HepG2 (cell line): ENCODE measurements around the gene DUS1L. TPM values are rescaled to one million over a fixed set of nuclear protein-coding genes. Genes with fewer than 3 reads are reported as not detected.

ENCODE experiments used
- AGO2 ChIP-seq: fragments of 200-400 bp; formaldehyde crosslinking; optimal IDR thresholded peaks from 2 replicates; pipeline ENCODE3; 2017; ENCODE audit warnings: mild to moderate bottlenecking, low read depth, low read length, moderate library complexity
- BRF2 ChIP-seq: sonication (generic); formaldehyde crosslinking; IDR thresholded peaks from 2 replicates; pipeline ENCODE4 v1.8.1; 2022; ENCODE audit warnings: mild to moderate bottlenecking, missing genetic modification reagents
- FUBP1 ChIP-seq: sonication (generic); formaldehyde crosslinking; IDR thresholded peaks from 2 replicates; pipeline ENCODE4 v1.5.1; 2020; ENCODE audit warnings: missing genetic modification reagents, mild to moderate bottlenecking, borderline replicate concordance
- IKZF1 ChIP-seq: fragments of 450-650 bp; IDR thresholded peaks from 2 replicates; pipeline ENCODE4 v1.7.1; 2016
- NFE2 ChIP-seq: sonication (generic); formaldehyde crosslinking; IDR thresholded peaks from 2 replicates; pipeline ENCODE4 v1.4.0; 2020; ENCODE audit warnings: missing genetic modification reagents
- NR0B2 ChIP-seq: sonication (generic); formaldehyde crosslinking; IDR thresholded peaks from 2 replicates; pipeline ENCODE4 v1.4.0; 2020; ENCODE audit warnings: mild to moderate bottlenecking, missing genetic modification reagents
- RARG ChIP-seq: sonication (generic); formaldehyde crosslinking; IDR thresholded peaks from 2 replicates; pipeline ENCODE4 v1.4.0; 2020; ENCODE audit warnings: low read depth, mild to moderate bottlenecking, missing genetic modification reagents
- RBFOX2 ChIP-seq: fragments of 200-400 bp; formaldehyde crosslinking; IDR thresholded peaks from 2 replicates; pipeline ENCODE4 v1.6.1; 2017; ENCODE audit warnings: low read depth, mild to moderate bottlenecking, low read length
- SIN3B ChIP-seq: fragments of 150-350 bp; IDR thresholded peaks from 2 replicates; pipeline ENCODE4 v1.6.1; 2014; ENCODE audit warnings: low read length
- SPEN ChIP-seq: sonication (generic); formaldehyde crosslinking; IDR thresholded peaks from 2 replicates; pipeline ENCODE4 v1.5.1; 2020; ENCODE audit warnings: low read depth, mild to moderate bottlenecking, missing genetic modification reagents
- SRSF4 ChIP-seq: fragments of 200-400 bp; formaldehyde crosslinking; IDR thresholded peaks from one replicate; pipeline ENCODE4 v1.6.1; 2018; ENCODE audit warnings: mild to moderate bottlenecking, low read depth, low read length, moderate library complexity; ENCODE audit not compliant: poor library complexity, severe bottlenecking
- SSRP1 ChIP-seq: IDR thresholded peaks from 2 replicates; pipeline ENCODE4 v1.6.1; 2016; ENCODE audit warnings: control low read depth
- WIZ ChIP-seq: sonication (generic); formaldehyde crosslinking; IDR thresholded peaks from 2 replicates; pipeline ENCODE4 v1.5.1; 2020; ENCODE audit warnings: mild to moderate bottlenecking, missing genetic modification reagents
- XBP1 ChIP-seq: sonication (generic); formaldehyde crosslinking; IDR thresholded peaks from 2 replicates; pipeline ENCODE4 v1.5.0; 2020; ENCODE audit warnings: missing genetic modification reagents
- ZBTB42 ChIP-seq: sonication (generic); formaldehyde crosslinking; IDR thresholded peaks from 2 replicates; pipeline ENCODE4 v1.5.0; 2020; ENCODE audit warnings: mild to moderate bottlenecking, missing genetic modification reagents
- ZFAT ChIP-seq: sonication (generic); formaldehyde crosslinking; conservative IDR thresholded peaks from 2 replicates; pipeline ENCODE4 v1.8.1; 2023; ENCODE audit warnings: missing genetic modification reagents, inconsistent platforms
- ZNF207 ChIP-seq: fragments of 450-650 bp; IDR thresholded peaks from 2 replicates; pipeline ENCODE4 v1.6.1; 2016; ENCODE audit warnings: antibody characterized with exemption, borderline replicate concordance
- ZNF576 ChIP-seq: sonication (generic); formaldehyde crosslinking; IDR thresholded peaks from 2 replicates; pipeline ENCODE4 v1.4.0; 2020; ENCODE audit warnings: mild to moderate bottlenecking, missing genetic modification reagents
- ZNF776 ChIP-seq: sonication (generic); formaldehyde crosslinking; IDR thresholded peaks from 2 replicates; pipeline ENCODE4 v1.4.0; 2020; ENCODE audit warnings: mild to moderate bottlenecking, missing genetic modification reagents
- polyA plus RNA-seq, 8 experiments: library from polyadenylated mRNA; depleted of rRNA in 3 of 8; stranded (reverse) in 7 of 8; unstranded in 1 of 8; fragments of >200 nt; fragmentation: Illumina TruSeq in 4 of 8; extraction: Trizol in 4 of 8; gene quantifications; 2 replicates each; pipeline versions ENCODE4 v1.2.1 to v1.2.3, GENCODE V29; 2011 to 2016; ENCODE audit warnings: low read depth in 4 of 8, missing spikeins in 1 of 8, mixed read lengths in 1 of 8; ENCODE audit not compliant: insufficient read depth in 1 of 8
- total RNA-seq, 5 experiments: library from RNA; depleted of rRNA; stranded (reverse); fragments of >200 nt; fragmentation: Illumina TruSeq; extraction: Trizol; gene quantifications; 2 replicates each; pipeline ENCODE4 v1.2.3, GENCODE V29; 2016; ENCODE audit warnings: low read depth in 1 of 5
- TF ChIP-seq, protein P1 (sequence below): sonication (generic); formaldehyde crosslinking; IDR thresholded peaks from 2 replicates; pipeline ENCODE4 v1.9.0; 2022; ENCODE audit warnings: low read depth, missing genetic modification reagents
- TF ChIP-seq, protein P2 (sequence below): sonication (generic); formaldehyde crosslinking; IDR thresholded peaks from 2 replicates; pipeline ENCODE4 v1.4.0; 2020; ENCODE audit warnings: missing genetic modification reagents
- TF ChIP-seq, protein P3 (sequence below): IDR thresholded peaks from 2 replicates; pipeline ENCODE4 v1.6.1; 2012; ENCODE audit warnings: inconsistent platforms

DUS1L gene
- total and polyA plus RNA-seq, 2 of the 13 experiments (the other 11 are each of a cell fraction or from before 2014, with no cell fraction given): 81.0 to 109 TPM

DNA sequence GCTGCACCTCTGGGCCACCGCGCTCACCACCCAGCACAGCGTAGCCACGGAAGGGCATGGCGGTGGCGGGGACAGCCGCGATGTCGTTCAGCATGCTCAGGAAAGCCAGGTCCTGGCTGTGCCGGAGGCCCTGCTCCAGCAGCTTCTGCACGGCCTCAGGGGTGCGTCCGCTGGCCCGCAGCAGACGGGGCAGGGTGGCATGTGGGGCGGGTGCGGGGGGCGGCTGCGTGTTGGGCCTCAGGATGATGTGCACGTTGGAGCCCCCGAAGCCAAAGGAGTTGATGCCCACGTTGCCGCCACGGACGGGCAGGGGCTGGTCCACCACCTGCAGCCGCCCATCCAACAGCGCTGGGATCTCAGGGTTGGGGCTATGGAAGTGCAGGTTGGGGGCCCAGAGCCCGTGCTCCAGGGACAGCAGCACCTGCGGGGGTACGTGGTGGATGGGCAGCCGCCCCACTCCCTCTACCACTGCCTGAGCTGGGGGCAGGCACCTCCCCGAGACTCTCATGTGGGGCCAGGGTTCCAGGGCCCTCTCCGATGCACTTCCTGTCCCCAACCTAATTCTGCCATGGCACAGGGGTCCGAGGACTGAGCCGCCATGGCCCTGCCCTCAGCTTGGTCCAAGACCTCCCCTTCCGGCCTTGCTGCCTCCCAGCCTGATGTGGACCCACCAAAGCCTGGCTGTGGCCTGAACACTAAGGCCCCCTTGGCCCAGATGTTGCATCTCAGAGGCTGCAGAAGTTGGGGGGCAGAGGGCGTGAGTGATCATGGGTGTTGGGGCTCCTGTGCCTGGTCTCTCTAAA is 25.9 kb upstream of the DUS1L start (continued):
- TF ChIP-seq, protein P1, sequence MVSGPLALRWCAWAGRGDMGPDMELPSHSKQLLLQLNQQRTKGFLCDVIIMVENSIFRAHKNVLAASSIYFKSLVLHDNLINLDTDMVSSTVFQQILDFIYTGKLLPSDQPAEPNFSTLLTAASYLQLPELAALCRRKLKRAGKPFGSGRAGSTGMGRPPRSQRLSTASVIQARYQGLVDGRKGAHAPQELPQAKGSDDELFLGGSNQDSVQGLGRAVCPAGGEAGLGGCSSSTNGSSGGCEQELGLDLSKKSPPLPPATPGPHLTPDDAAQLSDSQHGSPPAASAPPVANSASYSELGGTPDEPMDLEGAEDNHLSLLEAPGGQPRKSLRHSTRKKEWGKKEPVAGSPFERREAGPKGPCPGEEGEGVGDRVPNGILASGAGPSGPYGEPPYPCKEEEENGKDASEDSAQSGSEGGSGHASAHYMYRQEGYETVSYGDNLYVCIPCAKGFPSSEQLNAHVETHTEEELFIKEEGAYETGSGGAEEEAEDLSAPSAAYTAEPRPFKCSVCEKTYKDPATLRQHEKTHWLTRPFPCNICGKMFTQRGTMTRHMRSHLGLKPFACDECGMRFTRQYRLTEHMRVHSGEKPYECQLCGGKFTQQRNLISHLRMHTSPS: 0 out of 2 replicates have a peak, but pooled peaks have one; percentile 15
- TF ChIP-seq SPEN (CRISPR knock-in tag): peak; percentile 46; the same call in 1 of the 2 replicates
- TF ChIP-seq NFE2 (CRISPR knock-in tag): no peak
- TF ChIP-seq FUBP1 (CRISPR knock-in tag): no peak
- TF ChIP-seq XBP1 (CRISPR knock-in tag): no peak
- TF ChIP-seq WIZ (CRISPR knock-in tag): no peak
- no peak for TF ChIP-seq ZNF576 (CRISPR knock-in tag)
- TF ChIP-seq RARG (CRISPR knock-in tag): no peak
- no peak for TF ChIP-seq SIN3B
- TF ChIP-seq ZFAT (CRISPR knock-in tag): no peak
- peak; percentile 93 for TF ChIP-seq AGO2
- no peak for TF ChIP-seq NR0B2 (CRISPR knock-in tag)
- TF ChIP-seq ZNF776 (CRISPR knock-in tag): no peak
- no peak for TF ChIP-seq ZBTB42 (CRISPR knock-in tag)
- no peak for TF ChIP-seq IKZF1
- no peak for TF ChIP-seq SSRP1 (CRISPR knock-in tag)
- TF ChIP-seq, protein P2, sequence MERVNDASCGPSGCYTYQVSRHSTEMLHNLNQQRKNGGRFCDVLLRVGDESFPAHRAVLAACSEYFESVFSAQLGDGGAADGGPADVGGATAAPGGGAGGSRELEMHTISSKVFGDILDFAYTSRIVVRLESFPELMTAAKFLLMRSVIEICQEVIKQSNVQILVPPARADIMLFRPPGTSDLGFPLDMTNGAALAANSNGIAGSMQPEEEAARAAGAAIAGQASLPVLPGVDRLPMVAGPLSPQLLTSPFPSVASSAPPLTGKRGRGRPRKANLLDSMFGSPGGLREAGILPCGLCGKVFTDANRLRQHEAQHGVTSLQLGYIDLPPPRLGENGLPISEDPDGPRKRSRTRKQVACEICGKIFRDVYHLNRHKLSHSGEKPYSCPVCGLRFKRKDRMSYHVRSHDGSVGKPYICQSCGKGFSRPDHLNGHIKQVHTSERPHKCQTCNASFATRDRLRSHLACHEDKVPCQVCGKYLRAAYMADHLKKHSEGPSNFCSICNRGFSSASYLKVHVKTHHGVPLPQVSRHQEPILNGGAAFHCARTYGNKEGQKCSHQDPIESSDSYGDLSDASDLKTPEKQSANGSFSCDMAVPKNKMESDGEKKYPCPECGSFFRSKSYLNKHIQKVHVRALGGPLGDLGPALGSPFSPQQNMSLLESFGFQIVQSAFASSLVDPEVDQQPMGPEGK (CRISPR knock-in tag): no peak
- peak; percentile 95 for TF ChIP-seq RBFOX2
- no peak for TF ChIP-seq SRSF4
- TF ChIP-seq BRF2 (CRISPR knock-in tag): 0 out of 2 replicates have a peak, but pooled peaks have one; percentile 55
- TF ChIP-seq ZNF207: no peak
- TF ChIP-seq, protein P3, sequence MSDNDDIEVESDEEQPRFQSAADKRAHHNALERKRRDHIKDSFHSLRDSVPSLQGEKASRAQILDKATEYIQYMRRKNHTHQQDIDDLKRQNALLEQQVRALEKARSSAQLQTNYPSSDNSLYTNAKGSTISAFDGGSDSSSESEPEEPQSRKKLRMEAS: no peak
